Measurements from ENCODE around the gene SNRPA.

SNRPA gene

DNA sequence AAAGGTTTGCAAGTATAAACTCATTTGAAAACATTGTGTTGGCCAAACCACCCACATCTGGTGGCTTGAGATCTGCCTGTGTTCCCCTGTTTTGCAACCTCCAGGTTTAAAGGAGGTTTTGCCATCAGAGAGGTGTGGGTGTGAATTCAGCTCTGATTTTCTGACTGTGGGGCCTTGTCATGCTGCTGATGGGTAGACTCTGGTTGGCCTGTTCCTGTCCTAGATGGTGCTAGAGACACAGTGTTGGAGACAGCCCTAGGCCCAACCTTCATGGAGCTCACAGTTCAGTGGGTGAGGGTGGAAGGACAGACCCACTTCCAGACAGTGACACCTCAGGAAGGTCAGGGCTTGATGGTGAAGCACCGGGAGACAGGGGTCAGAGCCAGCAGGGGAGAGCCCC, 34.5 kb downstream of the SNRPA start:
- no peak for FAIRE-seq
- no peak for DNase-seq (ENCODE audit: insufficient read length, low spot score)
- no peak for TF ChIP-seq POLR2A (IDR thresholded peaks at IDR 0.05; ENCODE audit: low read depth, low read length)

GRCh38 chr19:40786060-40787037, 35.3 kb downstream of the SNRPA start:
- DNase-seq (ENCODE audit: insufficient read length, low spot score) = no peak
- no peak for FAIRE-seq

DNA sequence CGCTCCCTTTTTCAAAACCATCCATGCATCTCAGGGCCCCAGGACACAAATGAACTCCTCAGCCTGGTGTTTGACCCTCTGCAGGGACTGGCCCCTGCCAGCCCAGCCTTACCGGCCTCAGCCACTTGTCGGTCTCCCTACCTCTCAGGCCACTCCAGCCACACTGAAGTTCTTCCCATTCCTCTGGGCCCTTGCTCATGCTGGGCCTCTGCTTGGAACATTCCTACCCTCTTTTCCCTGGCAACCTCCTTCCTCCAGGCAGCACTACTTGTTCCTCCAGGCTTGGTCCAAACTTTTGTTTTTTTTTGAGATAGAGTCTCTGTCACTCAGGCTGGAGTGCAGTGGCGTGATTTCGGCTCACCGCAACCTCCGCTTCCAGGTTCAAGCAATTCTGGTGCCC, 40.3 kb downstream of the SNRPA start:
- no peak for DNase-seq (ENCODE audit: insufficient read length, low spot score)
- FAIRE-seq = no peak
- TF ChIP-seq POLR2A (IDR thresholded peaks at IDR 0.05; ENCODE audit: low read depth, low read length) = no peak

More at GRCh38 chr19:40786060-40787037, 35.3 kb downstream of the SNRPA start:
- no peak for TF ChIP-seq POLR2A (IDR thresholded peaks at IDR 0.05; ENCODE audit: low read depth, low read length)

- DNase-seq (ENCODE audit: insufficient read length, low spot score) (no peak), FAIRE-seq (no peak)
- TF ChIP-seq POLR2A (IDR thresholded peaks at IDR 0.05; ENCODE audit: low read depth, low read length) = no peak
Observed at GRCh38 chr19:40791996-40792395, 41.0 kb downstream of the SNRPA start.

GRCh38 chr19:40797166-40797962, 46.4 kb downstream of the SNRPA start:
- TF ChIP-seq POLR2A (IDR thresholded peaks at IDR 0.05; ENCODE audit: low read depth, low read length) = no peak
- FAIRE-seq = no peak
- DNase-seq (ENCODE audit: insufficient read length, low spot score) = no peak

DNA sequence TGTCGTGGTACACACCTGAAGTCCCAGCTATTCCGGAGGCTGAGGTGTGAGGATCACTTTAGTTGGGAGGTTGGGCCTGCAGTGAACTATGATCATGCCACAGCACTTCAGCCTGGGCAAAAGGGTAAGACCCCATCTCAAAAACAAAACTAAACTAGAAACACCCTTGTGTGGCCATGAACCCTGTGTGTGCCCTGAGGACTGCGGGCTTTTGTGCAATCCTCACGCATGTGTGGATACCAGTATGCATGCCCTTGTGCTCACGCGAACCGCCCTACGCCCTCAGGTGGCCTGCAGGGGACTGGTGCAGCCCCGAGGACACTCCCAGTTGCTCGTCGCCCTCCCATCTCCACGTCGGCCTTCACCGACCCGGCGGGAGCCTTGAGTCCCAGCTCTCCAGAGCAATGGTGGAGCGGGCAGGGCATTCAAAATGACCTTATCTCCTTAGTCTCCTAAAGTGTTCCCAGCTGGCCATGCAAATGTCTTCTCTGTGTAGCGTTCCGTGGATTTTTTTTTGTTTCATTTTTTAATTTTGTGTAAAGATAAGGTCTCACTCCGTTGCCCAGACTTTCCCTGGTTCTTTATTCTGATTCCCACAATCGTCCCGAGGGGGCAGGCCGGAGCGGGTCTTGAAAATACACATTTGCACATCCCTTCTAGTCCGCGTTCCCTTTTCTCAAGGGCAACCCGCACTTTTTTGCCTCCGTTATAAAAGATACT, 47.1 kb downstream of the SNRPA start:
- DNase-seq (ENCODE audit: insufficient read length, low spot score) (peak; percentile 71), FAIRE-seq (no peak)
- TF ChIP-seq POLR2A (IDR thresholded peaks at IDR 0.05; ENCODE audit: low read depth, low read length) = no peak

- TF ChIP-seq POLR2A (IDR thresholded peaks at IDR 0.05; ENCODE audit: low read depth, low read length) = peak; percentile 77
- DNase-seq (ENCODE audit: insufficient read length, low spot score) = peak; percentile 97
- peak; percentile 60 for FAIRE-seq
Observed at GRCh38 chr19:40798683-40799557, 47.9 kb downstream of the SNRPA start, which contains the start of gene EGLN2. EGLN2 (plus strand) TSS chr19:40799191; CDS start chr19:40800573, 1,382 bp downstream.

GRCh38 chr19:40799558-40800338, 48.7 kb downstream of the SNRPA start:
- DNase-seq (ENCODE audit: insufficient read length, low spot score) (peak; percentile 35), FAIRE-seq (no peak)
- no peak for TF ChIP-seq POLR2A (IDR thresholded peaks at IDR 0.05; ENCODE audit: low read depth, low read length)

GRCh38 chr19:40800339-40800996, 49.5 kb downstream of the SNRPA start:
- no peak for TF ChIP-seq POLR2A (IDR thresholded peaks at IDR 0.05; ENCODE audit: low read depth, low read length)
- FAIRE-seq (no peak), DNase-seq (ENCODE audit: insufficient read length, low spot score) (no peak)

DNA sequence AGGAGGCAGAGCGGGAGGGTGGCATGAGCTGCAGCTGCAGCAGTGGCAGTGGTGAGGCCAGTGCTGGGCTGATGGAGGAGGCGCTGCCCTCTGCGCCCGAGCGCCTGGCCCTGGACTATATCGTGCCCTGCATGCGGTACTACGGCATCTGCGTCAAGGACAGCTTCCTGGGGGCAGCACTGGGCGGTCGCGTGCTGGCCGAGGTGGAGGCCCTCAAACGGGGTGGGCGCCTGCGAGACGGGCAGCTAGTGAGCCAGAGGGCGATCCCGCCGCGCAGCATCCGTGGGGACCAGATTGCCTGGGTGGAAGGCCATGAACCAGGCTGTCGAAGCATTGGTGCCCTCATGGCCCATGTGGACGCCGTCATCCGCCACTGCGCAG, 50.0 kb downstream of the SNRPA start:
- no peak for TF ChIP-seq POLR2A (IDR thresholded peaks at IDR 0.05; ENCODE audit: low read depth, low read length)
- no peak for DNase-seq (ENCODE audit: insufficient read length, low spot score)
- no peak for FAIRE-seq

DNA sequence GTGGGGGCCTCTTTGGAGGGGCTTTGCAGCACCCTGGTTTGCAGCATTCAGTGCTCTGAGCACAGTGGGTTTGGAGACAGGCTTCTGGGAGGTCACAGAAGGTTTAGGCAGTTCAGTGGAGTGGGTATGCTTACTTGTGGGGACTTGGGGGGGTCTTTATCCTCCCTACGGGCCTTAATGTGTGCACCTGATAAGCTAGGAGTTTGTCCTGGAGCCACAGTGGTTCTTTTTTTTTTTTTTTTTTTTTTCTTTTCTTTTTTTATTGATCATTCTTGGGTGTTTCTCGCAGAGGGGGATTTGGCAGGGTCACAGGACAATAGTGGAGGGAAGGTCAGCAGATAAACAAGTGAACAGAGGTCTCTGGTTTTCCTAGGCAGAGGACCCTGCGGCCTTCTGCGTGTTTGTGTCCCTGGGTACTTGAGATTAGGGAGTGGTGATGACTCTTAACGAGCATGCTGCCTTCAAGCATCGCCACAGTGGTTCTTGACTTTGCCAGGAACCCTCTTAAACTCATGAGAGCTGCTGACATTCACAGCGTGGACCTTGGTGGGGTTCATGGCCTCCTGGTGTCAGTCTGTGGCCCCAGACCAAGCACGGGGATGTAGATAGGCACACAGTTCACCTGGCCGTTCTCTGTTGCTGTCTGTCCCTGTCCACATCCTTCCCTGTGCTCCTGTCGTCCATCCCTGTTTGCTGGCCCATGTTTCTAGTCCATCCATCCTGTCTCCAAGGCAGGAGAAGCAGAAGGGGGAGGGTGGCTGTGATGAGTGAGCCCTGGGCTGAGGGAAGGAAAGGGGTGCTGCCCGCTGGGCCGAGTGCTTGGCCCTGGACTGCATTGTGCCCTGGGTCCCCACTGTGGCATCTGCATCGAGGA, 50.7 kb downstream of the SNRPA start:
- DNase-seq (ENCODE audit: insufficient read length, low spot score) (no peak), FAIRE-seq (no peak)
- no peak for TF ChIP-seq POLR2A (IDR thresholded peaks at IDR 0.05; ENCODE audit: low read depth, low read length)
